Jurkat, Clone E6-1 (cell line): ENCODE data around the gene SLC17A5.
"Not testable (repeated sequence)": the region's sequence is repeated elsewhere in the genome, so short reads cannot be mapped to it uniquely, and the experiment has no call there.

Experiments
- DNase-seq: peaks from one replicate; pipeline ENCODE4 v3.0.0-alpha.2; 2011; ENCODE audit warnings: low read depth, low spot score
- H3K4me3 ChIP-seq: 2 replicates; pipeline ENCODE4 v1.5.1; 2011; ENCODE audit warnings: mild to moderate bottlenecking, low read length, control low read depth, moderate library complexity

Gene SLC17A5

GRCh38 chr6:73555380-73555949 lies 98.3 kb downstream of the SLC17A5 start:
- not testable (repeated sequence) for H3K4me3 ChIP-seq, DNase-seq

DNA sequence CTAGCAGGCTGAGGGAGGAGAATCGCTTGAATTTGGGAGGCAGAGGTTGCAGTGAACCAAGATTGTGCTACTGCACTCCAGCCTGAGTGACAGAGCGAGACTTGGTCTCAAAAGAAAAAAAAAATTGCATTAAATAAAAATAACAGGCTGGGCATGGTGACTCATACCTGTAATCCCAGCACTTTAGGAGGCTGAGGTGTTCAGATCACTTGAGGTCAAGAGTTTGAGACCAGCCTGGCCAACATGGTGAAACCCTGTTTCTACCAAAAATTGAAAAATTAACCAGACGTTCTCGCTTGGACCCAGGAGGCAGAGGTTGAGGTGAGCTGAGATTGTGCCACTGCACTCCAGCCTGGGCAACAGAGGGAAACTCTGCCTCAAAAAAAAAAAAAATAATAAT lies 102.7 kb downstream of the SLC17A5 start:
- not testable (repeated sequence) for H3K4me3 ChIP-seq

GRCh38 chr6:73548458-73549446 lies 105.0 kb downstream of the SLC17A5 start:
- no peak overlapping the region for H3K4me3 ChIP-seq
- no peak for DNase-seq

More for the DNA sequence above, 102.7 kb downstream of the SLC17A5 start:
- not testable (repeated sequence) for DNase-seq

DNA sequence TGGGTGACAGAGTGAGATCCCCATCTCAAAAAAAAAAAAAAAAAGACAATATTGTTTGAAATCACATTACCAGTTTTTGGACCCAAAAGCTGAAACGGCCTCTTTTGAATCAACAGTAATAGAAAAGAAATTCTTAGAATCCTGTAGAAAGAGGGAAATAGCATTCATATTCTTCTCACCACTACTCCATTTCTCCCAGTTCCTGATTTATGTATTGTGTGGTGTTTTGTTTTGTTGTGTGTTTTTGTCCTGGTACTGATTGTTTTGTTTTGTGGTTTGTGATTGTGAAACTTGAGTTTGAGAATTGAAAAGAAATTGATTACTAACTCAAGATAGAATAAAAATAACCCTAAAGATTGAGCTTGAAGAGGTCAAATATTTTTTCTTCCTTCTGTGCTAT lies 106.8 kb downstream of the SLC17A5 start:
- no peak for DNase-seq
- no peak overlapping the region for H3K4me3 ChIP-seq
